Sigmoid colon (tissue), 4 donors: ENCODE data around the gene LTN1.

Experiments used
- CTCF ChIP-seq, 4 experiments: fragments of 450-650 bp in 3 of 4; fragments of 200-600 bp in 1 of 4; IDR thresholded peaks; one replicate each; pipeline ENCODE4 v1.5.1; 2016 to 2019; ENCODE audit warnings: antibody characterized with exemption in 4 of 4, mild to moderate bottlenecking in 3 of 4, moderate library complexity in 2 of 4
- POLR2A ChIP-seq, 2 donors: fragments of 450-650 bp; IDR thresholded peaks; one replicate each; pipeline ENCODE4 v1.6.1; 2016; ENCODE audit warnings: antibody characterized with exemption in 2 of 2, mild to moderate bottlenecking in 2 of 2, moderate library complexity in 2 of 2
- POLR2AphosphoS5 ChIP-seq, 4 donors: sonication (generic); formaldehyde crosslinking; IDR thresholded peaks; one replicate each; pipeline ENCODE4 v1.6.1; 2017; ENCODE audit warnings: antibody characterized with exemption in 4 of 4

GRCh38 chr21:28952686-28953085, 40.0 kb downstream of the LTN1 start:
- TF ChIP-seq POLR2AphosphoS5 (IDR thresholded peaks at IDR 0.05) (no peak), POLR2A (IDR thresholded peaks at IDR 0.05) (no peak), CTCF (IDR thresholded peaks at IDR 0.05) (no peak)
